Stomach (tissue), 9 donors: ENCODE measurements around the gene FAM20C. TPM values are rescaled to one million over a fixed set of nuclear protein-coding genes. Genes with fewer than 3 reads are reported as not detected.

ENCODE experiments used
- DNase-seq, 2 donors: peaks; one replicate each; pipeline versions ENCODE4 v3.0.0 to v3.0.0-alpha.2; 2013 to 2019
- H3K27ac ChIP-seq, 5 donors: fragments of 200-600 bp in 4 of 5; sonication (generic) in 4 of 5; one replicate each; pipeline ENCODE4 v1.5.1; 2013 to 2019; ENCODE audit warnings: mild to moderate bottlenecking in 1 of 5, moderate library complexity in 1 of 5
- H3K27me3 ChIP-seq, 3 donors: fragments of 200-600 bp; sonication (generic); one replicate each; pipeline ENCODE4 v1.5.1; 2017 to 2019; ENCODE audit warnings: mixed run types in 1 of 3
- H3K36me3 ChIP-seq, 4 donors: fragments of 200-600 bp; sonication (generic); 1 replicate in 3 of 4; 2 replicates in 1 of 4; pipeline ENCODE4 v1.5.1; 2016 to 2019
- H3K4me1 ChIP-seq, 4 donors: fragments of 200-600 bp; sonication (generic); one replicate each; pipeline ENCODE4 v1.5.1; 2016 to 2019
- H3K4me3 ChIP-seq, 4 donors: fragments of 200-600 bp; sonication (generic) in 3 of 4; one replicate each; pipeline ENCODE4 v1.5.1; 2016 to 2019; ENCODE audit warnings: mild to moderate bottlenecking in 1 of 4
- H3K9me3 ChIP-seq, 4 donors: fragments of 200-600 bp; sonication (generic); one replicate each; pipeline ENCODE4 v1.5.1; 2016 to 2019
- CTCF ChIP-seq, 7 experiments: fragments of 450-650 bp in 4 of 7; fragments of 200-600 bp in 3 of 7; sonication (generic) in 3 of 7; IDR thresholded peaks; one replicate each; pipeline ENCODE4 v1.5.1; 2016 to 2019; ENCODE audit warnings: antibody characterized with exemption in 7 of 7, control low read depth in 2 of 7, mild to moderate bottlenecking in 1 of 7
- EP300 ChIP-seq: sonication (generic); formaldehyde crosslinking; IDR thresholded peaks from one replicate; pipeline ENCODE4 v1.6.1; 2017; ENCODE audit warnings: antibody characterized with exemption
- POLR2A ChIP-seq, 4 donors: fragments of 450-650 bp; IDR thresholded peaks; one replicate each; pipeline ENCODE4 v1.6.1; 2016; ENCODE audit warnings: antibody characterized with exemption in 4 of 4, control low read depth in 2 of 4, mild to moderate bottlenecking in 1 of 4, moderate library complexity in 1 of 4
- POLR2AphosphoS5 ChIP-seq, 3 donors: sonication (generic); formaldehyde crosslinking; IDR thresholded peaks; one replicate each; pipeline ENCODE4 v1.6.1; 2016; ENCODE audit warnings: antibody characterized with exemption in 3 of 3
- WGBS, 5 donors: extraction: QIAGEN DNeasy Blood & Tissue Kit in 3 of 5; methylation state at CpG; one replicate each; pipeline versions ENCODE4 v1.1.5 to v1.1.7; 2013 to 2018; 5-methylcytosine and 5-hydroxymethylcytosine counted together
- intact Hi-C: fragments of 100-400 bp; cut with DNase I; formaldehyde crosslinking; loops from one replicate; pipeline ENCODE4 v1.15.1; 2023; ENCODE audit warnings: low total_unique reads
- polyA plus RNA-seq, 3 donors: library from polyadenylated mRNA; stranded (reverse); fragments of 200-250 nt; gene quantifications; one replicate each; pipeline ENCODE4 v1.2.3, GENCODE V29; 2013
- total RNA-seq, 5 donors: library from RNA; depleted of rRNA; stranded (reverse); fragments of >200 nt; gene quantifications; one replicate each; pipeline versions ENCODE4 v1.1.0 to v1.2.3, GENCODE V29; 2014 to 2016
- donor health status: healthy with polysubstance abuse.
- donor health status: Bipolar disorder and iron deficiency.
- donor health status: healthy.

FAM20C gene
- total and polyA plus RNA-seq, 8 donors = 19.1 to 89.8 (median 34.5) TPM

- Histone ChIP-seq H3K4me1 (no peaks in the 10 kb centered on the region), H3K9me3 (no peaks in the 10 kb centered on the region), H3K27ac (no peak overlapping the region), H3K27me3 (no peaks in the 10 kb centered on the region), H3K4me3 (no peak overlapping the region), H3K36me3 (peaks cover 70 to 100% (median 96%) of the 10 kb centered on the region in 4 donors)
- intact Hi-C loops = no loop called here
- TF ChIP-seq CTCF (IDR thresholded peaks at IDR 0.05) = no peak
- DNase-seq = no peak
- WGBS, 5 donors = 86 to 95% (median 93%) methylated on average over 32 to 41 of the region's 41 CpGs
Measured at GRCh38 chr7:253581-254336, 61.4 kb downstream of the FAM20C start.

GRCh38 chr7:254337-255037 is 62.1 kb downstream of the FAM20C start:
- Histone ChIP-seq H3K9me3 (no peaks in the 10 kb centered on the region), H3K27ac (no peak overlapping the region), H3K36me3 (peaks cover 70 to 100% (median 96%) of the 10 kb centered on the region in 4 donors), H3K4me1 (no peaks in the 10 kb centered on the region), H3K27me3 (no peaks in the 10 kb centered on the region), H3K4me3 (no peak overlapping the region)
- TF ChIP-seq EP300 (no peak), CTCF (IDR thresholded peaks at IDR 0.05) (no peak), POLR2AphosphoS5 (IDR thresholded peaks at IDR 0.05) (no peak), POLR2A (IDR thresholded peaks at IDR 0.05) (no peak)
- no peak for DNase-seq
- 91 to 95% (median 92%) methylated on average over 31 of the region's 31 CpGs for WGBS, 5 donors
- intact Hi-C loops = no loop called here

GRCh38 chr7:255038-255435 is 62.7 kb downstream of the FAM20C start:
- no peak for TF ChIP-seq CTCF (IDR thresholded peaks at IDR 0.05)
- intact Hi-C loops = no loop called here
- DNase-seq = no peak
- H3K9me3 ChIP-seq = no peaks in the 10 kb centered on the region
- peaks cover 71 to 100% (median 96%) of the 10 kb centered on the region in 4 donors for H3K36me3 ChIP-seq
- no peak overlapping the region for H3K27ac ChIP-seq
- 93 to 95% (median 94%) methylated on average over 19 of the region's 19 CpGs for WGBS, 5 donors
- no peak overlapping the region for H3K4me3 ChIP-seq
- H3K4me1 ChIP-seq = no peaks in the 10 kb centered on the region
- H3K27me3 ChIP-seq = no peaks in the 10 kb centered on the region

GRCh38 chr7:255721-256361 is 63.5 kb downstream of the FAM20C start:
- intact Hi-C loops = no loop called here
- DNase-seq = no peak
- TF ChIP-seq POLR2A (IDR thresholded peaks at IDR 0.05) (no peak), CTCF (IDR thresholded peaks at IDR 0.05) (no peak), POLR2AphosphoS5 (IDR thresholded peaks at IDR 0.05) (no peak), EP300 (no peak)
- Histone ChIP-seq H3K36me3 (peaks cover 71 to 100% (median 96%) of the 10 kb centered on the region in 4 donors), H3K27me3 (no peaks in the 10 kb centered on the region), H3K27ac (no peak overlapping the region), H3K4me1 (no peaks in the 10 kb centered on the region), H3K9me3 (no peaks in the 10 kb centered on the region), H3K4me3 (no peak overlapping the region)
- WGBS, 5 donors = 92 to 96% (median 94%) methylated on average over 14 to 44 of the region's 44 CpGs
